PC-3 (cell line): ENCODE measurements around the gene WDR81.

Source experiments
- CTCF ChIP-seq: fragments of 300-600 bp; sonication (generic); conservative IDR thresholded peaks from 2 replicates; pipeline ENCODE4 v1.5.1; 2017; ENCODE audit warnings: antibody characterized with exemption, low read depth, mild to moderate bottlenecking, low read length
- EZH2 ChIP-seq: fragments of 300-600 bp; sonication (generic); IDR thresholded peaks from one replicate; pipeline ENCODE4 v1.6.1; 2017; ENCODE audit warnings: antibody characterized with exemption, mild to moderate bottlenecking, low read length; ENCODE audit not compliant: unreplicated experiment

- TF ChIP-seq CTCF (peak; percentile 90), EZH2 (no peak)
These were observed 3.6 kb upstream of the WDR81 start for GRCh38 chr17:1720856-1721386.
